Heart right ventricle (tissue), 16 donors: Measurements from ENCODE around the gene CPSF7. TPM values are rescaled to one million over a fixed set of nuclear protein-coding genes. Genes with fewer than 3 reads are reported as not detected.

ENCODE experiments used
- ATAC-seq, 8 donors: fragments of 200-7000 bp; cut with Tn5 transposase; one replicate each; pipeline ENCODE4 v1.9.1; 2020; ENCODE audit warnings: mild to moderate bottlenecking in 8 of 8, moderate library complexity in 8 of 8, moderate number of reproducible peaks in 1 of 8
- DNase-seq, 2 donors: peaks; one replicate each; pipeline ENCODE4 v3.0.0-alpha.2; 2020
- H3K27ac ChIP-seq, 10 donors: fragments of 200-600 bp; sonication (generic) in 2 of 10; one replicate each; pipeline versions ENCODE4 v1.5.0 to v1.8.0; 2020 to 2022; ENCODE audit warnings: mild to moderate bottlenecking in 3 of 10
- H3K27me3 ChIP-seq, 7 donors: fragments of 200-600 bp; one replicate each; pipeline ENCODE4 v1.8.0; 2021 to 2022; ENCODE audit warnings: mild to moderate bottlenecking in 2 of 7
- H3K36me3 ChIP-seq, 9 donors: fragments of 200-600 bp; sonication (generic) in 1 of 9; one replicate each; pipeline versions ENCODE4 v1.5.0 to v1.8.0; 2020 to 2022; ENCODE audit warnings: mild to moderate bottlenecking in 2 of 9
- H3K4me1 ChIP-seq, 9 donors: fragments of 200-600 bp; sonication (generic) in 1 of 9; one replicate each; pipeline versions ENCODE4 v1.5.0 to v1.8.0; 2020 to 2022; ENCODE audit warnings: mild to moderate bottlenecking in 4 of 9
- H3K4me3 ChIP-seq, 10 donors: fragments of 200-600 bp; sonication (generic) in 2 of 10; one replicate each; pipeline versions ENCODE4 v1.5.0 to v1.8.0; 2020 to 2022; ENCODE audit warnings: mild to moderate bottlenecking in 7 of 10, moderate library complexity in 2 of 10
- H3K9me3 ChIP-seq, 11 donors: fragments of 200-600 bp in 10 of 11; sonication (generic) in 2 of 11; one replicate each; pipeline versions ENCODE4 v1.5.0 to v1.8.0; 2013 to 2022; ENCODE audit warnings: mild to moderate bottlenecking in 2 of 11, control low read depth in 1 of 11, moderate library complexity in 1 of 11
- CTCF ChIP-seq, 9 donors: fragments of 200-600 bp; sonication (generic) in 2 of 9; IDR thresholded peaks; one replicate each; pipeline versions ENCODE4 v1.5.0 to v1.8.0; 2021 to 2022; ENCODE audit warnings: antibody characterized with exemption in 9 of 9, mild to moderate bottlenecking in 5 of 9, moderate library complexity in 1 of 9
- WGBS, 2 donors: extraction: QIAGEN DNeasy Blood & Tissue Kit; methylation state at CpG; one replicate each; pipeline ENCODE4 v1.1.7; 2013; ENCODE audit warnings: inconsistent platforms in 1 of 2; 5-methylcytosine and 5-hydroxymethylcytosine counted together
- intact Hi-C, 10 donors: fragments of 100-400 bp; cut with DNase I; formaldehyde crosslinking; loops; one replicate each; pipeline versions ENCODE4 v1.11.1 to v1.14.2; 2022
- polyA plus RNA-seq, 2 donors: library from polyadenylated mRNA; stranded (reverse); fragments of 200-250 nt; gene quantifications; one replicate each; pipeline ENCODE4 v1.2.3, GENCODE V29; 2013
- total RNA-seq, 10 donors: library from RNA; stranded (reverse); fragmentation: NEBNext Ultra II Directional in 3 of 10; extraction: Animal tissue kit (Norgen Biotek cat#: 25700) in 3 of 10; gene quantifications; one replicate each; pipeline versions ENCODE4 v1.2.1 to v1.2.4, GENCODE V29; 2021 to 2023
- donor health status: Arrhythmogenic right ventricular cardiomyopathy.
- donor health status: ischemic (EF 13 %, LVEDD 7.1; RV severe dilation, severe dysfunction).
- donor health status: healthy with polysubstance abuse.
- donor health status: DM: no; HTN: yes; CAD: no.
- donor health status: DM: no; HTN: no; CAD: no.
- donor health status: ischemic (EF 25% LVEDD 6.9; RV normal size, moderate dysfunction).
- donor health status: ischemic (EF 25% LVEDD 5.7; RV mildly dilated, moderate dysfunction).
- donor health status: healthy.
- donor health status: DM: yes; HTN: yes; CAD: no.
- donor health status: Ischemic cardiomyopathy.
- donor health status: ischemic (EF 35%, LVEDD 5.7; RV mildly dilated, moderate dysfunction).
- donor health status: nonischemic (EF 11% LVEDD 7.7; RV severe dilation, severe dysfunction).
- donor health status: DM: yes; HTN: yes; CAD: no.
- donor health status: PGD.
- donor health status: ischemic (EF 29% LVEDD 5.4; RV normal size, mild dysfunction).
- donor health status: nonischemic (EF 23%, LVEDD 6.1; RV moderate dilation, normal function).

The CPSF7 gene
- total and polyA plus RNA-seq, 12 donors: 22.3 to 51.8 (median 43.3) TPM

- DNase-seq (no peak), ATAC-seq (no peak)
- WGBS, 2 donors: 94 to 97% methylated on average over 9 of the region's 9 CpGs
- no peaks in the 10 kb centered on the region for H3K27me3 ChIP-seq
- peaks cover 0 to 20% (median 3%) of the 10 kb centered on the region in 9 donors for H3K4me1 ChIP-seq
- H3K4me3 ChIP-seq: no peak overlapping the region
- no peaks in the 10 kb centered on the region for H3K9me3 ChIP-seq
- TF ChIP-seq CTCF (IDR thresholded peaks at IDR 0.05): no peak
- intact Hi-C loops: loop anchor here in 2 of 10 donors (10.0 kb wide), 1 partner anchor 126 kb away; no protein-coding TSS in a partner anchor
- H3K27ac ChIP-seq: no peak overlapping the region
- peaks cover 0 to 17% (median 0%) of the 10 kb centered on the region in 9 donors for H3K36me3 ChIP-seq
Measured at GRCh38 chr11:61380884-61381283, 48.9 kb downstream of the CPSF7 start.

- no peak for TF ChIP-seq CTCF (IDR thresholded peaks at IDR 0.05)
- ATAC-seq (peak in 7 of 8 donors; percentile 53 to 94 (median 71)), DNase-seq (no peak)
- Histone ChIP-seq H3K4me3 (no peak overlapping the region), H3K27ac (peak overlapping the region in 6 of 10 donors; percentile 20 to 65 (median 56)), H3K36me3 (peaks cover 0 to 30% (median 0%) of the 10 kb centered on the region in 9 donors), H3K4me1 (peaks cover 0 to 14% (median 0%) of the 10 kb centered on the region in 9 donors), H3K27me3 (no peaks in the 10 kb centered on the region), H3K9me3 (no peaks in the 10 kb centered on the region)
- intact Hi-C loops: no loop called here
- WGBS, 2 donors: 89 to 90% methylated on average over 5 of the region's 5 CpGs
Measured at GRCh38 chr11:61378713-61379313, 51.0 kb downstream of the CPSF7 start.

GRCh38 chr11:61377461-61378160 is 52.2 kb downstream of the CPSF7 start:
- no peaks in the 10 kb centered on the region for H3K9me3 ChIP-seq
- intact Hi-C loops: no loop called here
- H3K4me3 ChIP-seq: no peak overlapping the region
- H3K36me3 ChIP-seq: peaks cover 0 to 36% (median 0%) of the 10 kb centered on the region in 9 donors
- ATAC-seq (no peak), DNase-seq (no peak)
- H3K27me3 ChIP-seq: no peaks in the 10 kb centered on the region
- H3K4me1 ChIP-seq: peaks cover 0 to 14% (median 0%) of the 10 kb centered on the region in 9 donors
- no peak for TF ChIP-seq CTCF (IDR thresholded peaks at IDR 0.05)
- no peak overlapping the region for H3K27ac ChIP-seq
- 95 to 97% methylated on average over 6 of the region's 6 CpGs for WGBS, 2 donors

- 80 to 81% methylated on average over 6 of the region's 6 CpGs for WGBS, 2 donors
- no peaks in the 10 kb centered on the region for H3K9me3 ChIP-seq
- H3K4me3 ChIP-seq: no peak overlapping the region
- H3K4me1 ChIP-seq: peaks cover 0 to 14% (median 0%) of the 10 kb centered on the region in 9 donors
- ATAC-seq: no peak
- intact Hi-C loops: no loop called here
- no peak overlapping the region for H3K27ac ChIP-seq
- peaks cover 0 to 43% (median 0%) of the 10 kb centered on the region in 9 donors for H3K36me3 ChIP-seq
- no peak for DNase-seq
- TF ChIP-seq CTCF (IDR thresholded peaks at IDR 0.05): no peak
- no peaks in the 10 kb centered on the region for H3K27me3 ChIP-seq
Measured at GRCh38 chr11:61375761-61376108, 54.0 kb downstream of the CPSF7 start.
